GM19238 (cell line): ENCODE data around the gene MRM1.

ENCODE experiments used
- DNase-seq: peaks from one replicate; pipeline ENCODE4 v3.0.0; 2011; ENCODE audit warnings: low spot score; ENCODE audit not compliant: insufficient read length

Gene MRM1

GRCh38 chr17:36631022-36631421 is 29.6 kb downstream of the MRM1 start:
- no peak for DNase-seq

DNA sequence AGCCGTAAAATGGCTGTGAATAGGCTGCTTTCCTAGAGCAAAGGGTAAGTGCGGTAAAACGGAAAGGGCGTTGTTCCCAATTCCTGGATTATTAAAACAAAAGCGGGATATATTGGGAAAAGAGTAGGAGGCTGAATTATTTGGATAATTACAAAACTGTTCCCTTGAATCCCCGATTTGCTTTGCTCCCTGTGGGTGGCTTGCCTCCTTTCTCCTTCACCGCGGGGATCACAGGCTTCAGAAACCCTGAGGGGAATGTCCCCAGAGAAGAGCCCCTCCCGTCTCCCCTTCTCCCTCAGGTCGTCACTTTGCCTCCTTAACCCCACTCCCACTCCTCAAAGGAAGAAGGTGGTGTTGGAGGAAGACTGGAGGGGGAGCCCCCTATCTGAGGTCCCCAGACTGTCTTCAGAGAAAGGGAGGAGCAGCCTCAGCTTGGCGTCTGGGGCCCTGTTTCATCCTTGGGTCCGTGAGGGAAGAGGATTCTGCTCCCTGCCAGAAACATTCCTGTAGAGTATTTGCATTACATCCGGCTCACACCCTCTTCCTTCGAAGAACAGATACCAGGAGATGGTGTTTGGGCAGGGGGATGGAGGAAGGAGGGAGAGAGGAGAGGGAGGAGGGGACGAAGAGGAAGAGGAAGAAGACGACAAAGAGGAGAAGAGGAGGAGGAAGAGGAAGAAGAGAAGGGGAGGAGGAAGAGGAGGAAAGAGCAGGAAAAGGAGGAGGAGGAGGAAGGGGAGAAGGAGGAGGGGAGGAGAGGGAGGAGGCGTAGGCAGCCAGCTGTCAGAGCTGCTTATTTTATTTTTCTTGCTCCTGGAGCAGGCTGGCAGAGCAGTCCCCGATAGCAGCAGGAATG is 31.8 kb downstream of the MRM1 start:
- DNase-seq = no peak

DNA sequence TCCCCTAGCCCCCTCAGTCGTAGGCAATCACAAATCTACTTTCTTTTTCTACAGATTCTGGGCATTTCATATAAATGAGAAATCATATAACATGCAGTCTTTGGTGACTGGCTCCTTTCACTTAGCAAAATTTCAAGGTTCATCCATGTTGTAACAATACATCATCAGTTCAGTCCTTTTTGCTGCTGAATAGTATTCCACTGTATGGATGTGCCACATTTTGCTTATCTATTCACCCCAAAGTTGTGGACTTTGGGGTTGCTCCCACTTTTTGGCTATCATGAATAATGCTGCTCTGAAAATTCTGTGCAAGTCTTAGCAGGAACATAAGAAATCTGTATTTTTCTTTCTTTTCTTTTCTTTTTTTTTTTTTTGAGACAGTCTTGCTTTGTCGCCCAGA is 39.0 kb downstream of the MRM1 start:
- DNase-seq = no peak

- DNase-seq = no peak
Measured at GRCh38 chr17:36640836-36641235, 39.5 kb downstream of the MRM1 start.

GRCh38 chr17:36641331-36641876 is 40.0 kb downstream of the MRM1 start:
- DNase-seq = no peak

GRCh38 chr17:36641877-36642845 is 40.8 kb downstream of the MRM1 start:
- no peak for DNase-seq

GRCh38 chr17:36643086-36643685 is 41.8 kb downstream of the MRM1 start:
- no peak for DNase-seq

DNA sequence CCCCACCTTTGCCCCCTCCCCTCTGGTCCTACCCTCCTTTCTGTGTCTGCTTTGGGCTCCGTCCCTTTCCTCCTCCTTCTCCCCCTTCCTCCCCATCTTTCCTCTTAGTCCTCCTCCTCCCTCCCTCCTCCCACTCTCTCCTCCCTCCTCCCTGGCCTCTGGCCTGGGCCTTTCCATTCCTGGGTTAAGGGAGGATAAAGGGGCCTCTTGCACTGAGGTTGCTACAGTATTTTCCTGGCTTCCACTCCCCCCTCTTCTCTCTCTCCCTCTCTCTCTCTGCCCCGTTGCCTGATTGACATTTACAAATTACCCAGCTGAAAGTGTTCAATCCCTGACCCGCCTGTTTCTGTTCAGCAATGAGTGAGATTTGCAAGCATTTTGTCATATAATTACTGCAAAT is 44.0 kb downstream of the MRM1 start:
- no peak for DNase-seq

DNA sequence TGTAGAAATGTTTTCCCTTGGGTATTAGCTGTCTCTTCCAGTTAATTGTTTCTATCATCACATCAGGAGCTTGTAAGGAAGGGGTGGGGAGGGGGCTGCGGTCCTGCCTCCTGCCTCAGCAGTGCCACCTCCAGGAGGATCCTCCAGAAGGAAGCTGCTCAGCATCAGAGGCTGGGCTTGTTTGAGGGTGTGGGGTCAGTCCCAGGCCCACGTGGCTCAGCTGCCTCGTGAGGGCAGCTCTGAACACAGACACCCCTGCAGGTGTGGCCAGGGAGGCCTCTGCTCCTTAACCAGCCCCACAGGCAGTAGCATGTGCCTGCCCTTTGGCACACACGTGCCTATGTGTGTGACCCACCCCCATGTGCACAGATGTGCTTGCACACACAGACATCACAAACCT is 46.3 kb downstream of the MRM1 start:
- DNase-seq = no peak

DNA sequence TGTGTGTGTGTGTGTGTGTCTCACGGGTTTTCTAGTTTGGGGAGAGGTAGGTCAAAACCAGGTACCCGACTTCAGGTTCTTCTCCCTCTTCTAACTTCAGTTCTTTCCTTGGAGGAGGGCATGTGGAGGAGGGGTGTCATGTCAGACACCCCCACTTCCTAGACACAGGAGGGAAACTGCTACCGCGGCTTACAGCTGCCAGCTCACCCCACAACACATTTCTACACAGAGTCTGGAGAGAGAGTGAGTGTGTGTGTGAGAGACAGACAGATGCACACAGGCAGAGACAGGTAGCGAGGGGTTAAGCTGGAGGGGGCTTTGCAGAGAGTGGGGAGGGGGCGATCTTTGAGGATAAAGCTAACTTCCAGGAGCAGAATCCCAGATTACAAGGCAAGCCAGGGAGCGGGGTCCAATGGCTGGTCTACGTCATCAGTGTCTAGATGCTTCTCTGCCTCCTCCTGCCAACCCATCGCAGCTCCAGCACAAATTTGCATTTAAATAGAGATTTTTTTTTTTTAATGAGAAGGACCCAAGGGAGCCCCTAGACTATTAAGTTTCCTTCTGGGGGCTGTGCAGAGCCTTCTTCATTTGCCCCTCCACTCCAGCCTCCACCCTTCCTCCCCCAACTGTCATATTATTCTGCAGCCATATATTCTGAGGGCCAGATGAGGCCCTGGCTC is 48.9 kb downstream of the MRM1 start:
- DNase-seq = no peak

- no peak for DNase-seq
Measured at GRCh38 chr17:36653374-36653773, 52.0 kb downstream of the MRM1 start.

DNA sequence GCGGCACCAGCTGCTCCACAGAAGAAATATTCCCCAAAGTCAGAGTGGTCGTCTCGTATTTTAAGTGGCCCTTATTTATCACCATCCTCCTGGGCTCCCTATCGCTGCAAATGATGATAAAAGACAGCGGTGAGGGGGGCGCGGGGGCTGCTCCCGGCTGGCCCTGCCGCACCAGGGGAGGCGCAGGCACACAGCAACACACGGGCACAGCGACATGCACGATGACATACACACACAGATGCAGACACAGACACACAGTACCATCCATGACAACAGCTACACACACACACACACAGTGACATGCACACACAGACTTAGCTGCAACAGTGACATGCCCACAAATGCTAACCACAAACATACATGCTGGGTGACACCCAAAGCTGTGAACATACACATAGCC is 52.5 kb downstream of the MRM1 start:
- no peak for DNase-seq

DNA sequence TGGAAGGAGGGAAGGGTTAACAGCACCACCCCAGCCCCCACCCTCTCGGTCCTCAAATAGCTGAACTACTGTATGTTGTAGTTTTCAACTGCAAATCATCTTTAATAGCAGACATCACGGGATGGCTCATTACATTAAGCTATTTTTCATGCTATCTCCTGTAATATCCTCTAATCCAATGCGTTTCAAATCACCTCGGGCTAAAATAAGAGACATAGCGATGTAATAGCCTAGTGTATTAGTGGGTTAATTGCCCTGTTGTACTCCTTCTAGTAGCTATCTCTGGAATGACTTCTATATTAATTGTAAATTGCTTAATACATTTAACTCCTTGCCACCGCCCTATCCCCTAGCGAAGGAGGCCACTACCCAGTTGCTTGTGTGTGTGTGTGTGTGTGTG is 54.3 kb downstream of the MRM1 start:
- DNase-seq = no peak

DNA sequence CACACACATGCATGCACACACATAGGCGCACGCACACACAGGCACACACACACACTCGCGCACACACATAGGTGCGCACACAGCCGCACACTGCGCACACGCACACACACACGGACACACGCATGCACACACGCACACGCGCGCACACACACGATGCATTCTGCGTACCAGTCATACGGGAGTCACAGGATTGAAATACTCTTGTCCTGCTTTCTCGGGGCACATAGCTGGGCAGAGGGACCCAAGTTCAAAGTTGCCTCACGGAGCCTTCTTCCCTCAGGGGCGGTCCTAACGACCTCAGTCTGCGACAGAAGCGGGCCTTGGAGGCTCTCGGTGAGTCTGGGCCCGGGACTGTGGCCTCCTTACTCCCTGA is 56.0 kb downstream of the MRM1 start:
- DNase-seq = no peak

GRCh38 chr17:36657763-36658490 is 56.5 kb downstream of the MRM1 start:
- no peak for DNase-seq
